ENCODE data around the gene CCR4. TPM values are rescaled to one million over a fixed set of nuclear protein-coding genes. Genes with fewer than 3 reads are reported as not detected.
A peak's percentile ranks its signal among the peaks of the same experiment; 100 is the strongest.

CCR4 gene
- total and polyA plus RNA-seq, 4 donors = 0.08 to 0.20 (median 0.14) TPM

GRCh38 chr3:32994045-32994444 is 42.6 kb downstream of the CCR4 start:
- DNase-seq (ENCODE audit: low read depth in 4 of 6, low spot score in 6 of 6) = no peak
- WGBS (ENCODE audit: insufficient coverage) = no CpG with 5 or more reads among the region's 5 CpGs

GRCh38 chr3:32995098-32995497 is 43.7 kb downstream of the CCR4 start:
- no peaks in the 10 kb centered on the region for H3K4me1 ChIP-seq (ENCODE audit: control insufficient read depth, insufficient read depth, low read length)
- no peak overlapping the region for H3K4me3 ChIP-seq (ENCODE audit: low read depth, low read length)
- H3K27me3 ChIP-seq (ENCODE audit: control insufficient read depth, insufficient read depth, low read length) = no peaks in the 10 kb centered on the region
- 100% methylated on average over 1 of the region's 4 CpGs for WGBS (ENCODE audit: insufficient coverage)
- no peaks in the 10 kb centered on the region for H3K9me3 ChIP-seq (ENCODE audit: control insufficient read depth, insufficient read depth, low read length)
- peaks cover 14% of the 10 kb centered on the region for H3K36me3 ChIP-seq (ENCODE audit: control insufficient read depth, insufficient read depth, low read length)
- H3K27ac ChIP-seq (ENCODE audit: low read depth, low read length) = no peak overlapping the region
- no peak for DNase-seq (ENCODE audit: low read depth in 4 of 6, low spot score in 6 of 6)

More at GRCh38 chr3:32994045-32994444, 42.6 kb downstream of the CCR4 start:
- Histone ChIP-seq H3K9me3 (ENCODE audit: control insufficient read depth, insufficient read depth, low read length) (no peaks in the 10 kb centered on the region), H3K27ac (ENCODE audit: low read depth, low read length) (no peak overlapping the region), H3K27me3 (ENCODE audit: control insufficient read depth, insufficient read depth, low read length) (no peaks in the 10 kb centered on the region), H3K36me3 (ENCODE audit: control insufficient read depth, insufficient read depth, low read length) (peaks cover 5% of the 10 kb centered on the region), H3K4me3 (ENCODE audit: low read depth, low read length) (no peak overlapping the region), H3K4me1 (ENCODE audit: control insufficient read depth, insufficient read depth, low read length) (no peaks in the 10 kb centered on the region)

DNA sequence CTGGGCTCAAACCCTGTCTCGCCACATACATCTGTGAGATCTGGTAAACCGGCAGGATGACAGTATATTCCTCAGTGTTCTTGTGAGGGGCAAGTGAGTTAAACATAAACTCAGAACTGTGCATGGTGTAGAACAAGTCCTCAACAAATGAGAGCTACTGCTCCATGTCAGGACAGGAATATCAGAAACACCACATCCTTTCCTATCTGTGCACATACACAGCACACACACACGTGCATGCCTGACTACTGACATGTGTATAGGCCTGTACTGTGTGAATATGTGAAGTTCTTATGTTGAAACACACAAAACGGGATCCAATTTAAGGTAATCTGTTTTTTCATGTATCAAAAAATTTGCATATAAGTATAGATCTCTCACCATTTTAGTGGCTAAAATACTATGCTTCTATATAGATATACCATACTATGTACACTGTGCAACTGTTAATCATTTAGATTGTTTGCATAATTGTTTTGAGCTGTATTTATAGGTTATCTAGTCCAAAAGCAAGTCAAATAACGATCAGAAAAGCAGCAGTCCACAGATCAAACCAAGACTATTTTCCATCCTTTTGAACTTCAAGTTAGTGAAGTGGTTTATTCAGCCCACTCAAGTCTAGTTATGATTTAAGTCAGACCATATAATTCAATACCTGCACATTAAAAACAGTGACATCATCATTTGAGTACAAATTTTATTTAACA is 44.8 kb downstream of the CCR4 start:
- Histone ChIP-seq H3K27ac (ENCODE audit: low read depth, low read length) (no peak overlapping the region), H3K9me3 (ENCODE audit: control insufficient read depth, insufficient read depth, low read length) (no peaks in the 10 kb centered on the region), H3K4me1 (ENCODE audit: control insufficient read depth, insufficient read depth, low read length) (no peaks in the 10 kb centered on the region), H3K4me3 (ENCODE audit: low read depth, low read length) (no peak overlapping the region), H3K36me3 (ENCODE audit: control insufficient read depth, insufficient read depth, low read length) (peaks cover 14% of the 10 kb centered on the region), H3K27me3 (ENCODE audit: control insufficient read depth, insufficient read depth, low read length) (no peaks in the 10 kb centered on the region)
- no peak for DNase-seq (ENCODE audit: low read depth in 4 of 6, low spot score in 6 of 6)
- WGBS (ENCODE audit: insufficient coverage) = 100% methylated on average over 2 of the region's 5 CpGs

DNA sequence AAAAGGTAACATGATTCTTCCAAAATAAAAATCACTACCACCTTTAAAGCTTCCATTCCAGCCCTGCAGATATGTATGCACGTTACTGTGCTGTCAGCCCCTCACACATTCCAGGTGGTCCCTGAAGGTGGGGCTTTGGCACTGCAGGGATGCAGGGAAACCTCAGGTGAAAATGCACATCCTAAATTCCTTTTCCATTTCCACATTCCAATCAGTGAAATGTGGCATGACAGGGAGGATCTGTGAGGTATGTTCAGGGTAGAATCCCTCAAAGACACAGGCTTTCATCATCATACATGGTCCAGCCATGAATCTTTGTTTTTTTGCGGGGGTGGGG is 45.3 kb downstream of the CCR4 start:
- DNase-seq (ENCODE audit: low read depth in 4 of 6, low spot score in 6 of 6) = no peak
- Histone ChIP-seq H3K4me1 (ENCODE audit: control insufficient read depth, insufficient read depth, low read length) (no peaks in the 10 kb centered on the region), H3K4me3 (ENCODE audit: low read depth, low read length) (no peak overlapping the region), H3K9me3 (ENCODE audit: control insufficient read depth, insufficient read depth, low read length) (no peaks in the 10 kb centered on the region), H3K27ac (ENCODE audit: low read depth, low read length) (no peak overlapping the region), H3K36me3 (ENCODE audit: control insufficient read depth, insufficient read depth, low read length) (peaks cover 14% of the 10 kb centered on the region), H3K27me3 (ENCODE audit: control insufficient read depth, insufficient read depth, low read length) (no peaks in the 10 kb centered on the region)
- WGBS (ENCODE audit: insufficient coverage) = 100% methylated on average over 1 of the region's 2 CpGs

DNA sequence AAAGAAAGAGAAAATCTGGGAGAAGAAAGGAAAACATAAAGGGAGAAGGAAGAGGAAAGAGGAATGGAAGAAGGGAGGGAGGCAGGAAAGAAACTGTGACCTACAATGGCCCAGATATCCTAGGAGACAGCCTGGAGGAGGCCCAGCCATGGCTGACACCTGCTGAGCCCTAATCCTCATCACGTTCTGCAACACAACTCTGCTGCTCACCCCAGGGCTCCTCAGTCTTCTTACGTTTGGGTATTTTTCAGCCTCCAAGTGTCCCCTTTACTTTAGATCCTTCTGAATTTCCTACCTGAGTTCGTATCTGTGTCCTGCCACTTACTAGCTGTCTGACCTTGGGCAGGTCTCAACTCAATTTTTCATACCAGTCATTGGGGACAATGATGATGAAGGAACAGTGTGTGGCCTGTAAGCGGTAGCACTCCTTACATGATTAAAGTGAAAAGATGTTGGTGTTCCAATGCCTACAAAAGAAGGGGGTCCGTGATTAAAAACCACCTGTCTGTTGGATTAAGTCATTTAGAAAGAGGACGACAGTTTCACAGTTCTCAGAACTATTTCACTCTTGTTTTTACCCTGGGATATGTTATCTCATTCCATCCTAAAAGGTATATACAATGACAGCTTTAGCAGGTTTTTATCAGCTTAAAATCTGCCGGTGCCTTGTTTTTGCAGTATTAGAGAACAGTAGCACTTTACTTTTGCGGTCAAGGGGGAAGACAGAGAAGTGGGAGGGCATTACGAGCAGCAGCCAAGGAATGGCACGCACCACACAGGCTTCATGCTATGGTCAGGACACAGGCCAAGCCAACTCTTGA is 47.4 kb downstream of the CCR4 start:
- WGBS (ENCODE audit: insufficient coverage) = 86% methylated on average over 7 of the region's 10 CpGs
- H3K4me3 ChIP-seq (ENCODE audit: low read depth, low read length) = no peak overlapping the region

DNA sequence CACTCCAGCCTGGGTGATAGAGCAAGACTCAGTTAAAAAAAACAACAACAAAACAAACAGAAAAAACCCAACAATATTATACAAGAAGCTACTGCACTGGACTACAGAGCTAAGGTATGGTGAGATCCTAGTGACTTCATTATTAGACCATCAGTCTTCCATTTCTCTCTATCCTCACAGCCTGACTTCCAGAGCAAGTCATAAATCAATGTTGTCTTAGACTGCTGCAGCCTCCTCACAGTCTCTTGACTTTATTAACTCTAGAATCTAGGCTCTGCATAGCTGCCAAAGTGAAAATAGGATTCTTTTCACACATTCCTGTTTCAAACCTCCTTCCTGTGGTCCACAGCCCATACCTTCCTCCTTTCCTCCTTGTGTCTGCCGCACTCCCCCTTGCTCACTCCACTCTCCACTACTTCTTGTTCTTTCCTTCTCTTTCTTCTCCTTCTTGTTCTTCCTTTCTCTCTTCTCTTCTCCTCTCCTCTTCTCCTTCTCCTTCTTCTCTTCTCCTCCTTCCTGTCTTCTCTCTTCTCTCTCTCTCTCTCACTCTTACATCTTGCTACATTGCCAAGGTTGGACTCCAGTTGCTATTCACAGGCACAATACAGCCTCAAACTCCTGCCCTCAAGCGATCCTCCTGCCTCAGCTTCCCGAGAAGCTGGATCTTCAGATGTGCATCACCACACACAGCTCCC is 49.4 kb downstream of the CCR4 start:
- Histone ChIP-seq H3K36me3 (ENCODE audit: control insufficient read depth, insufficient read depth, low read length) (peaks cover 14% of the 10 kb centered on the region), H3K9me3 (ENCODE audit: control insufficient read depth, insufficient read depth, low read length) (no peaks in the 10 kb centered on the region), H3K27ac (ENCODE audit: low read depth, low read length) (no peak overlapping the region), H3K4me3 (ENCODE audit: low read depth, low read length) (no peak overlapping the region), H3K4me1 (ENCODE audit: control insufficient read depth, insufficient read depth, low read length) (no peaks in the 10 kb centered on the region), H3K27me3 (ENCODE audit: control insufficient read depth, insufficient read depth, low read length) (no peaks in the 10 kb centered on the region)
- 98% methylated on average over 3 of the region's 3 CpGs for WGBS (ENCODE audit: insufficient coverage)
- peak in 1 of 6 donors; percentile 5 for DNase-seq (ENCODE audit: low read depth in 4 of 6, low spot score in 6 of 6)

More for the DNA sequence above, 47.4 kb downstream of the CCR4 start:
- no peak for DNase-seq (ENCODE audit: low read depth in 4 of 6, low spot score in 6 of 6)
- H3K9me3 ChIP-seq (ENCODE audit: control insufficient read depth, insufficient read depth, low read length) = no peaks in the 10 kb centered on the region
- no peak overlapping the region for H3K27ac ChIP-seq (ENCODE audit: low read depth, low read length)
- peaks cover 14% of the 10 kb centered on the region for H3K36me3 ChIP-seq (ENCODE audit: control insufficient read depth, insufficient read depth, low read length)
- no peaks in the 10 kb centered on the region for H3K27me3 ChIP-seq (ENCODE audit: control insufficient read depth, insufficient read depth, low read length)
- no peaks in the 10 kb centered on the region for H3K4me1 ChIP-seq (ENCODE audit: control insufficient read depth, insufficient read depth, low read length)

DNA sequence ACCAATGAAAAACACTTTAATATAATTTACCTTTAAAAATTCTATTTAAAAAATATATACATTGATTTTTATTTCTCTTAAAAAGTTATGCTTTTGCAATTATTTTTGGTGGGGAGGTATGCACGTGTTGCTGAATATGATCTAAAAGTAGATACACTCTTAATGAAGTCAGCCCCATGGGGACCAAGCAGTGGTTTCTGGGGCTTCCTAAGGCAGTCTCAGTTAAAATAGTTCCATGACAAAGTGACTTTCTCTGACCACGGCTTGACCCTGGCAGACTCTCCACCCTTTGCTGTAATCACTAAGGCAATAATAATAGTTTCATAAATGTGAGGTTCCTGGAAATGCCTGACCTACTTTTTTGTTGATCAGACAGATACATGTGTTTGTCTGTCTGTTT is 50.4 kb downstream of the CCR4 start:
- no peaks in the 10 kb centered on the region for H3K4me1 ChIP-seq (ENCODE audit: control insufficient read depth, insufficient read depth, low read length)
- no CpG with 5 or more reads among the region's 2 CpGs for WGBS (ENCODE audit: insufficient coverage)
- no peak for DNase-seq (ENCODE audit: low read depth in 4 of 6, low spot score in 6 of 6)
- no peaks in the 10 kb centered on the region for H3K27me3 ChIP-seq (ENCODE audit: control insufficient read depth, insufficient read depth, low read length)
- peaks cover 14% of the 10 kb centered on the region for H3K36me3 ChIP-seq (ENCODE audit: control insufficient read depth, insufficient read depth, low read length)
- no peaks in the 10 kb centered on the region for H3K9me3 ChIP-seq (ENCODE audit: control insufficient read depth, insufficient read depth, low read length)
- H3K4me3 ChIP-seq (ENCODE audit: low read depth, low read length) = no peak overlapping the region
- H3K27ac ChIP-seq (ENCODE audit: low read depth, low read length) = no peak overlapping the region

- no peaks in the 10 kb centered on the region for H3K9me3 ChIP-seq (ENCODE audit: control insufficient read depth, insufficient read depth, low read length)
- no peaks in the 10 kb centered on the region for H3K4me1 ChIP-seq (ENCODE audit: control insufficient read depth, insufficient read depth, low read length)
- 96% methylated on average over 4 of the region's 4 CpGs for WGBS (ENCODE audit: insufficient coverage)
- H3K27me3 ChIP-seq (ENCODE audit: control insufficient read depth, insufficient read depth, low read length) = no peaks in the 10 kb centered on the region
- DNase-seq (ENCODE audit: low read depth in 4 of 6, low spot score in 6 of 6) = no peak
- peaks cover 12% of the 10 kb centered on the region for H3K36me3 ChIP-seq (ENCODE audit: control insufficient read depth, insufficient read depth, low read length)
- H3K27ac ChIP-seq (ENCODE audit: low read depth, low read length) = no peak overlapping the region
- no peak overlapping the region for H3K4me3 ChIP-seq (ENCODE audit: low read depth, low read length)
These were observed 51.9 kb downstream of the CCR4 start for GRCh38 chr3:33003308-33003707.

- 97% methylated on average over 4 of the region's 4 CpGs for WGBS (ENCODE audit: insufficient coverage)
- Histone ChIP-seq H3K27me3 (ENCODE audit: control insufficient read depth, insufficient read depth, low read length) (no peaks in the 10 kb centered on the region), H3K27ac (ENCODE audit: low read depth, low read length) (no peak overlapping the region), H3K4me1 (ENCODE audit: control insufficient read depth, insufficient read depth, low read length) (no peaks in the 10 kb centered on the region), H3K36me3 (ENCODE audit: control insufficient read depth, insufficient read depth, low read length) (peaks cover 13% of the 10 kb centered on the region), H3K4me3 (ENCODE audit: low read depth, low read length) (no peak overlapping the region), H3K9me3 (ENCODE audit: control insufficient read depth, insufficient read depth, low read length) (no peaks in the 10 kb centered on the region)
- no peak for DNase-seq (ENCODE audit: low read depth in 4 of 6, low spot score in 6 of 6)
These were observed 52.8 kb downstream of the CCR4 start for GRCh38 chr3:33004205-33004604.
